K562 (cell line): ENCODE results near the gene ORAI3. TPM values are rescaled to one million over a fixed set of nuclear protein-coding genes. Genes with fewer than 3 reads are reported as not detected.

Source experiments
- ATAC-seq: fragments of 200-7000 bp; cut with Tn5 transposase; 3 replicates; pipeline ENCODE4 v1.9.1; 2020; ENCODE audit warnings: moderate library complexity
- BruUV-seq: library from RNA; stranded (reverse); fragments of 400-500 nt; replicated peaks from 2 replicates; lab custom pipeline; 2021; lab: Mats Ljungman, UMichigan
- CTCF ChIA-PET: fragments of 300-600 bp; formaldehyde crosslinking; extraction: SDS; loops from one replicate; lab custom pipeline; 2021; ENCODE audit warnings: low intra/inter-chr PET ratio; lab: Yijun Ruan, JAX
- POLR2A ChIA-PET: fragments of 300-600, 350-650 bp; sonication (Branson Sonifier 250); formaldehyde crosslinking; extraction: SDS; loops from one replicate; lab custom pipeline; 2021; ENCODE audit warnings: antibody characterized with exemption, inconsistent platforms; lab: Yijun Ruan, JAX
- DNase-seq, 4 experiments: peaks; one replicate each; pipeline versions ENCODE4 v3.0.0 to v3.0.0-alpha.2; 2011 to 2018; ENCODE audit warnings: low spot score in 3 of 4, mixed read lengths in 3 of 4; ENCODE audit errors: extremely low read depth in 1 of 4
- FAIRE-seq: peaks from 2 replicates; lab custom pipeline; 2011; peaks lifted over from hg19 to GRCh38; lab: Jason Lieb, UNC
- H2AFZ ChIP-seq: 2 replicates; pipeline ENCODE4 v1.6.0; 2011; ENCODE audit warnings: low read depth, low read length, control low read depth, inconsistent platforms
- H3K27ac ChIP-seq: fragments of 200-600 bp; 3 replicates; pipeline ENCODE4 v1.8.0; 2011; ENCODE audit warnings: low read depth, mild to moderate bottlenecking, control low read depth, inconsistent platforms, low read length, moderate library complexity, mixed read lengths; ENCODE audit errors: extremely low read depth
- H3K27me3 ChIP-seq, 2 experiments: fragments of 300-600 bp in 1 of 2; 2 replicates in 1 of 2; 3 replicates in 1 of 2; pipeline versions ENCODE4 v1.6.0 to v1.8.0; 2011; ENCODE audit warnings: inconsistent platforms in 2 of 2, low read length in 2 of 2, mild to moderate bottlenecking in 1 of 2, mixed read lengths in 1 of 2, moderate library complexity in 1 of 2; ENCODE audit not compliant: control insufficient read depth in 2 of 2, insufficient read depth in 2 of 2
- H3K36me3 ChIP-seq: fragments of 300-600 bp; 3 replicates; pipeline ENCODE4 v1.8.0; 2011; ENCODE audit warnings: mild to moderate bottlenecking, low read length, inconsistent platforms; ENCODE audit not compliant: control insufficient read depth, insufficient read depth
- H3K4me1 ChIP-seq, 2 experiments: fragments of 200-600 bp in 1 of 2; replicated peaks in 1 of 2; 2 replicates in 1 of 2; 3 replicates in 1 of 2; pipeline versions ENCODE4 v1.5.1 to v1.8.0; 2011; ENCODE audit warnings: inconsistent platforms in 2 of 2, low read length in 2 of 2, mild to moderate bottlenecking in 1 of 2, mixed read lengths in 1 of 2, moderate library complexity in 1 of 2; ENCODE audit not compliant: control insufficient read depth in 2 of 2, insufficient read depth in 2 of 2
- H3K4me2 ChIP-seq: 2 replicates; pipeline ENCODE4 v1.6.1; 2011; ENCODE audit warnings: low read length, control low read depth, inconsistent platforms, mixed read lengths; ENCODE audit not compliant: insufficient read depth
- H3K4me3 ChIP-seq: fragments of 200-600 bp; sonication (generic), shearing (Covaris generic); 2 replicates; pipeline ENCODE4 v1.5.1; 2016; ENCODE audit warnings: control low read depth, inconsistent platforms
- H3K79me2 ChIP-seq: fragments of 200-600 bp; 3 replicates; pipeline ENCODE4 v1.8.0; 2011; ENCODE audit warnings: low read length, inconsistent platforms; ENCODE audit not compliant: control insufficient read depth, insufficient read depth
- H3K9ac ChIP-seq, 2 experiments: 2 replicates each; pipeline versions ENCODE4 v1.6.0 to v1.6.1; 2011; ENCODE audit warnings: low read depth in 2 of 2, low read length in 2 of 2, control low read depth in 1 of 2, inconsistent platforms in 1 of 2, mild to moderate bottlenecking in 1 of 2, mixed read lengths in 1 of 2; ENCODE audit not compliant: insufficient read depth in 1 of 2
- H3K9me1 ChIP-seq: one replicate; pipeline ENCODE4 v1.6.0; 2011; ENCODE audit warnings: inconsistent platforms, mild to moderate bottlenecking, low read length, moderate library complexity; ENCODE audit not compliant: control insufficient read depth, insufficient read depth
- H3K9me3 ChIP-seq: replicated peaks from 2 replicates; pipeline ENCODE4 v1.5.1; 2011; ENCODE audit warnings: low read depth, low read length, inconsistent platforms; ENCODE audit not compliant: control insufficient read depth, insufficient read depth
- H4K20me1 ChIP-seq: replicated peaks from 2 replicates; pipeline ENCODE4 v1.6.1; 2011; ENCODE audit warnings: low read length, inconsistent platforms, mixed read lengths; ENCODE audit not compliant: control insufficient read depth, insufficient read depth
- CEBPG ChIP-seq, 3 experiments: fragments of 200-800 bp in 1 of 3; sonication (Bioruptor generic) in 1 of 3; sonication (generic) in 1 of 3; formaldehyde crosslinking in 1 of 3; IDR thresholded peaks in 2 of 3; conservative IDR thresholded peaks in 1 of 3; 2 replicates each; pipeline versions ENCODE4 v1.6.1 to v1.8.0; 2016 to 2022; ENCODE audit warnings: missing compliant biosample characterization in 2 of 3, missing genetic modification characterization in 2 of 3, mild to moderate bottlenecking in 1 of 3, missing genetic modification reagents in 1 of 3
- ERF ChIP-seq: fragments of 450-650 bp; formaldehyde crosslinking; IDR thresholded peaks from 2 replicates; pipeline ENCODE4 v1.4.0; 2020; ENCODE audit warnings: mild to moderate bottlenecking, mixed read lengths
- HSF4 ChIP-seq: fragments of 250-450 bp; sonication (Bioruptor Pico); IDR thresholded peaks from 2 replicates; pipeline ENCODE4 v2.1.2; 2022; ENCODE audit warnings: mild to moderate bottlenecking, moderate library complexity, borderline replicate concordance
- LARP7 ChIP-seq: fragments of 450-650 bp; IDR thresholded peaks from 2 replicates; pipeline ENCODE4 v1.6.1; 2016
- SUPT5H ChIP-seq: fragments of 450-650 bp; IDR thresholded peaks from 2 replicates; pipeline ENCODE4 v1.6.1; 2016
- WGBS: fragments of 100-300 bp; shearing (Covaris generic); methylation state at CpG from one replicate; pipeline ENCODE4 v1.1.6; 2016; ENCODE audit warnings: low coverage, mixed read lengths; ENCODE audit not compliant: insufficient coverage; ENCODE audit errors: missing lambda C conversion rate; 5-methylcytosine and 5-hydroxymethylcytosine counted together
- in situ Hi-C: fragments of 300-500 bp; cut with MboI; formaldehyde crosslinking; loops from 4 replicates; pipeline ENCODE4 v1.15.0; 2018; ENCODE audit warnings: inconsistent platforms, mixed read lengths
- intact Hi-C: fragments of 100-400 bp; cut with micrococcal nuclease; formaldehyde crosslinking; loops from 2 replicates; pipeline ENCODE4 v1.14.2; 2022
- polyA plus RNA-seq, 8 experiments: library from polyadenylated mRNA; depleted of rRNA in 4 of 8; stranded (reverse) in 5 of 8; unstranded in 3 of 8; fragments of >200 nt; fragmentation: Nextera tagmentation in 2 of 8; fragmentation: Illumina TruSeq in 1 of 8; extraction: Ambion mirVana in 2 of 8; extraction: Trizol in 1 of 8; gene quantifications; 2 replicates each; pipeline versions ENCODE4 v1.2.1 to v1.2.3, GENCODE V29; 2011 to 2014; ENCODE audit warnings: inconsistent platforms in 1 of 8, missing spikeins in 1 of 8
- total RNA-seq, 7 experiments: library from RNA; depleted of rRNA in 6 of 7; stranded (reverse); fragments of >200 nt in 6 of 7; fragmentation: Illumina TruSeq in 2 of 7; extraction: Trizol in 2 of 7; gene quantifications; 2 replicates each; pipeline versions ENCODE4 v1.2.1 to v1.2.3, GENCODE V29; 2011 to 2021; ENCODE audit warnings: low replicate concordance in 1 of 7

ORAI3 gene
- total and polyA plus RNA-seq, 9 of the 15 experiments (the other 6 are each of a cell fraction or from before 2014, with no cell fraction given): 4.9 to 23.3 (median 14.1) TPM

DNA sequence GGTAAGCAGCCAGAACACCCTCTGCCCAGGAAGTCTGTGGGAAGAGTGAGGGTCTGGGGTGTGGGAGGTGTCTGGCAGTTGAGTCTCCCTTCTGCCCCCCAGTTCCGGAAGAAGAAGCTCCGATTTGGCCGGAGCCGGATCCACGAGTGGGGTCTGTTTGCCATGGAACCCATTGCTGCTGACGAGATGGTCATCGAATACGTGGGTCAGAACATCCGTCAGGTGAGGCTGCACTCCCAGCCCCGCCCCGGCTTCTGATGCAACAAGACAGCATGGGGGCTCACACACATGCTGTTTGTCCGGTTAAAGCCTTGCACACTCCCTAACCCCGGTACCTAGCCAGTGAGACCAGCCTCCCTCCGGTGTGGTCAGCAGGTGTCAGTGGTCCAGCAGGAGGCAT, 32.1 kb downstream of the ORAI3 start:
- in situ Hi-C loops: loop anchor here (10.0 to 25.0 kb wide), 2 partner anchors 314 to 456 kb away; partner anchors contain the start of genes COX6A2 and ZNF843

DNA sequence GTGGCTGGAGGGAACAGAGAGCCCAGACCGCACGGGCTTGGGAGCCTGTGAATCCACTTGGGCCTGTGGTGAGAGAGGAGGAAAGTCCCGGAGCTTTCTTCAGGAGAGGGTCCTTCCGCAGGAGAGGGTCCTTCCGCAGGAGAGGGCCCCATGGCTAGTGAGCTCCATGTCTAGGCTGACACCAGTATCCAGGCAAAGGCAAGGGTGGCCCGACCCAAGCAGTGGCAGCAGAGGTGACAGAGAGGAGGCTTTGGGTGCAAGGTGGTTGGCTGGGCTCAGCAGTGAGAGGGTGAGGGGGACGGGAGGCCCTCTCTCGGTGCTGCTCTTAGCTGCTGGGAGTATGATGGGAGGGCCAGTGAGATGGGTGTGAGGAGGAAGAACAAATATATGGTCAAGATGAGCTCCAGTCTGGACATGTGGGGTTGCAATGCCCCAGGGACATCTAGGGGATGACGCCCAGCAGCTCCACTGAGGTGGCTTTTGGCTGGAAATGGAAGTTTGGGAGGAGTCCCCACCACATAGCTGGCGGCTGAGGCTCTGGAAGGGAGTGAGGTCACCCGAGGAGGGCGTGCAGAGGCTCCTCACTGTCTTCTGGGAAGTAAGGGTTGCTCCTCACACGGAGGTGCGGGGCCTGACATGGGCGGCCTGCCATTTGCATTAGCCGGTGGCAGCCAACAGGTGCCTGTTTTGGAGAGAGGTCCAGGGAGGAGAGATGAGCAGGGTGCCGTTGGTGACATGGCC, 33.9 kb downstream of the ORAI3 start:
- peak overlapping the region in 1 of 2 experiments; percentile 66; a peak in 1 of 4 replicates for H3K9ac ChIP-seq
- H2AFZ ChIP-seq: no peak overlapping the region
- no peaks in the 10 kb centered on the region; the same call in none of the 2 replicates for H4K20me1 ChIP-seq
- TF ChIP-seq SUPT5H (0 out of 2 replicates have a peak, but pooled peaks have one; percentile 11), HSF4 (CRISPR knock-in tag) (no peak)
- DNase-seq (no peak), FAIRE-seq (no peak), ATAC-seq (no peak)
- POLR2A ChIA-PET: interaction anchor here (0.6 to 5.7 kb wide), 11 partner anchors 9 to 351 kb away, joined by 3 to 32 read pairs (median 4); partner anchors contain the start of genes FUS, ZNF646 and ZNF668
- no peak overlapping the region for H3K4me3 ChIP-seq
- H3K9me3 ChIP-seq: no peaks in the 10 kb centered on the region
- in situ Hi-C loops (loop anchor here (10.0 to 25.0 kb wide), 2 partner anchors 312 to 455 kb away; partner anchors contain the start of genes COX6A2 and ZNF843), intact Hi-C loops (loop anchor here (10.0 kb wide), 2 partner anchors 162 to 312 kb away; no protein-coding TSS in a partner anchor)
- WGBS: 62% methylated on average over 17 of the region's 17 CpGs
- no peak overlapping the region for H3K27ac ChIP-seq
- no peaks in the 10 kb centered on the region for H3K27me3 ChIP-seq
- no TSS peak for BruUV-seq
- H3K4me1 ChIP-seq: peaks cover 7 to 60% of the 10 kb centered on the region in 2 experiments; a peak in 4 of 5 replicates
- peaks cover 79% of the 10 kb centered on the region; the same call in 2 of the 3 replicates for H3K36me3 ChIP-seq
- H3K9me1 ChIP-seq: peaks cover 2% of the 10 kb centered on the region
- CTCF ChIA-PET: interaction anchor here (0.6 kb wide), 1 partner anchor 391 kb away, joined by 3 read pairs; no protein-coding TSS in a partner anchor
- no peak overlapping the region for H3K4me2 ChIP-seq
- peaks cover 15% of the 10 kb centered on the region for H3K79me2 ChIP-seq

More for the DNA sequence above, 32.1 kb downstream of the ORAI3 start:
- H3K79me2 ChIP-seq: peaks cover 13% of the 10 kb centered on the region
- POLR2A ChIA-PET: interaction anchor here (5.7 kb wide), 1 partner anchor 12 kb away, joined by 32 read pairs; no protein-coding TSS in a partner anchor
- 92% methylated on average over 12 of the region's 14 CpGs for whole genome bisulfite sequencing
- peaks cover 5 to 51% of the 10 kb centered on the region in 2 experiments; a peak in 4 of 5 replicates for H3K4me1 ChIP-seq
- no peak for FAIRE-seq
- H3K9ac ChIP-seq: no peak overlapping the region
- H3K27me3 ChIP-seq: no peaks in the 10 kb centered on the region
- H3K9me1 ChIP-seq: peaks cover 2% of the 10 kb centered on the region
- H3K9me3 ChIP-seq: no peaks in the 10 kb centered on the region
- no peak for TF ChIP-seq ERF
- no peak for TF ChIP-seq LARP7
- TF ChIP-seq CEBPG (CRISPR knock-in tag; IDR thresholded peaks at IDR 0.05): peak; percentile 19; the same call in 1 of the 2 replicates
- no peak for TF ChIP-seq CEBPG (tag; conservative IDR thresholded peaks at IDR 0.05 in 1 of 2, IDR thresholded peaks at IDR 0.05 in 1 of 2)
- no peak overlapping the region for H3K27ac ChIP-seq
- peaks cover 82% of the 10 kb centered on the region; the same call in 2 of the 3 replicates for H3K36me3 ChIP-seq
- H2AFZ ChIP-seq: no peak overlapping the region
- H4K20me1 ChIP-seq: no peaks in the 10 kb centered on the region; the same call in none of the 2 replicates
- no peak for ATAC-seq
- no peak for DNase-seq
- H3K4me3 ChIP-seq: no peak overlapping the region
- CTCF ChIA-PET: interaction anchor here (0.6 kb wide), 1 partner anchor 65 kb away, joined by 9 read pairs; no protein-coding TSS in a partner anchor
- H3K4me2 ChIP-seq: no peak overlapping the region
- BruUV-seq: no TSS peak
- intact Hi-C loops: loop anchor here (10.0 kb wide), 2 partner anchors 164 to 314 kb away; no protein-coding TSS in a partner anchor
